Measurements from ENCODE around the gene NINJ2.

GRCh38 chr12:650983-651382, 12.3 kb downstream of the NINJ2 start:
- TF ChIP-seq POLR2A (IDR thresholded peaks at IDR 0.05): no peak
- TF ChIP-seq, protein P1, sequence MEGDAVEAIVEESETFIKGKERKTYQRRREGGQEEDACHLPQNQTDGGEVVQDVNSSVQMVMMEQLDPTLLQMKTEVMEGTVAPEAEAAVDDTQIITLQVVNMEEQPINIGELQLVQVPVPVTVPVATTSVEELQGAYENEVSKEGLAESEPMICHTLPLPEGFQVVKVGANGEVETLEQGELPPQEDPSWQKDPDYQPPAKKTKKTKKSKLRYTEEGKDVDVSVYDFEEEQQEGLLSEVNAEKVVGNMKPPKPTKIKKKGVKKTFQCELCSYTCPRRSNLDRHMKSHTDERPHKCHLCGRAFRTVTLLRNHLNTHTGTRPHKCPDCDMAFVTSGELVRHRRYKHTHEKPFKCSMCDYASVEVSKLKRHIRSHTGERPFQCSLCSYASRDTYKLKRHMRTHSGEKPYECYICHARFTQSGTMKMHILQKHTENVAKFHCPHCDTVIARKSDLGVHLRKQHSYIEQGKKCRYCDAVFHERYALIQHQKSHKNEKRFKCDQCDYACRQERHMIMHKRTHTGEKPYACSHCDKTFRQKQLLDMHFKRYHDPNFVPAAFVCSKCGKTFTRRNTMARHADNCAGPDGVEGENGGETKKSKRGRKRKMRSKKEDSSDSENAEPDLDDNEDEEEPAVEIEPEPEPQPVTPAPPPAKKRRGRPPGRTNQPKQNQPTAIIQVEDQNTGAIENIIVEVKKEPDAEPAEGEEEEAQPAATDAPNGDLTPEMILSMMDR (IDR thresholded peaks at IDR 0.05 in 8 of 11, conservative IDR thresholded peaks at IDR 0.05 in 3 of 11): peak in 1 of 11 experiments; percentile 11
- no peak for TF ChIP-seq POLR2AphosphoS5 (IDR thresholded peaks at IDR 0.05)
